AG20443 (cell line): ENCODE data around the gene BABAM2.
"Not testable (repeated sequence)": the region's sequence is repeated elsewhere in the genome, so short reads cannot be mapped to it uniquely, and the experiment has no call there.

Experiments used
- DNase-seq: peaks from one replicate; pipeline ENCODE4 v3.0.0; 2012; ENCODE audit warnings: low spot score, mixed read lengths

BABAM2 gene

GRCh38 chr2:27881815-27882583 is 8.5 kb upstream of the BABAM2 start:
- DNase-seq: not testable (repeated sequence)

- not testable (repeated sequence) for DNase-seq
Measured at GRCh38 chr2:27882584-27882922, 8.0 kb upstream of the BABAM2 start.

GRCh38 chr2:27884601-27885000 is 5.9 kb upstream of the BABAM2 start:
- no peak for DNase-seq

GRCh38 chr2:27885234-27885633 is 5.3 kb upstream of the BABAM2 start:
- peak; percentile 10 for DNase-seq

GRCh38 chr2:27885661-27886060 is 4.9 kb upstream of the BABAM2 start:
- DNase-seq: no peak

GRCh38 chr2:27886322-27886721 is 4.2 kb upstream of the BABAM2 start:
- DNase-seq: no peak

- no peak for DNase-seq
Measured at GRCh38 chr2:27887111-27887510, 3.4 kb upstream of the BABAM2 start.

GRCh38 chr2:27887830-27888229 is 2.7 kb upstream of the BABAM2 start:
- no peak for DNase-seq

GRCh38 chr2:27888790-27889189 is 1.7 kb upstream of the BABAM2 start:
- peak; percentile 44 for DNase-seq

GRCh38 chr2:27889774-27890145 is 769 bp upstream of the BABAM2 start:
- peak; percentile 9 for DNase-seq

GRCh38 chr2:27890924-27891672 is 569 bp downstream of the BABAM2 start:
- DNase-seq: peak; percentile 75

- peak; percentile 20 for DNase-seq
Measured at GRCh38 chr2:27891673-27892105, 1.2 kb downstream of the BABAM2 start.

- DNase-seq: no peak
Measured at GRCh38 chr2:27893006-27893405, 2.5 kb downstream of the BABAM2 start.

GRCh38 chr2:27897717-27898116 is 7.2 kb downstream of the BABAM2 start:
- DNase-seq: no peak

- DNase-seq: peak; percentile 29
Measured at GRCh38 chr2:27901234-27901633, 10.7 kb downstream of the BABAM2 start.

GRCh38 chr2:27902098-27902497 is 11.6 kb downstream of the BABAM2 start:
- DNase-seq: no peak

GRCh38 chr2:27903018-27903417 is 12.5 kb downstream of the BABAM2 start:
- DNase-seq: no peak

GRCh38 chr2:27903649-27904404 is 13.3 kb downstream of the BABAM2 start:
- no peak for DNase-seq

GRCh38 chr2:27904405-27904665 is 13.8 kb downstream of the BABAM2 start:
- no peak for DNase-seq

- no peak for DNase-seq
Measured at GRCh38 chr2:27906074-27906473, 15.5 kb downstream of the BABAM2 start.

- no peak for DNase-seq
Measured at GRCh38 chr2:27907547-27907946, 17.0 kb downstream of the BABAM2 start.

- DNase-seq: no peak
Measured at GRCh38 chr2:27909901-27910300, 19.4 kb downstream of the BABAM2 start.
